HTR-8/SVneo (cell line): ENCODE measurements around the gene PRKG1.
"Not testable (repeated sequence)": the region's sequence is repeated elsewhere in the genome, so short reads cannot be mapped to it uniquely, and the experiment has no call there.

Experiments used
- DNase-seq: peaks from one replicate; pipeline ENCODE4 v3.0.0; 2011; ENCODE audit warnings: low spot score, mixed read lengths; ENCODE audit not compliant: insufficient read length
- FAIRE-seq: peaks from 2 replicates; lab custom pipeline; 2011; peaks lifted over from hg19 to GRCh38; lab: Jason Lieb, UNC

The PRKG1 gene

GRCh38 chr10:51308116-51308515 lies 233.8 kb downstream of the PRKG1 start:
- DNase-seq = no peak
- FAIRE-seq = no peak

- no peak for FAIRE-seq
- no peak for DNase-seq
Observed at GRCh38 chr10:51311228-51311627, 236.9 kb downstream of the PRKG1 start.

- DNase-seq (no peak), FAIRE-seq (no peak)
Observed at GRCh38 chr10:51312817-51313216, 238.5 kb downstream of the PRKG1 start.

GRCh38 chr10:51313251-51313650 lies 239.0 kb downstream of the PRKG1 start:
- DNase-seq = no peak
- no peak for FAIRE-seq

- no peak for DNase-seq
- FAIRE-seq = no peak
Observed at GRCh38 chr10:51313773-51314478, 239.6 kb downstream of the PRKG1 start.

- FAIRE-seq (no peak), DNase-seq (no peak)
Observed at GRCh38 chr10:51314481-51314880, 240.2 kb downstream of the PRKG1 start.

GRCh38 chr10:51318399-51319172 lies 244.3 kb downstream of the PRKG1 start:
- no peak for DNase-seq
- FAIRE-seq = no peak

- no peak for DNase-seq
Observed at GRCh38 chr10:51319173-51319435, 244.8 kb downstream of the PRKG1 start.

GRCh38 chr10:51321300-51321699 lies 247.0 kb downstream of the PRKG1 start:
- FAIRE-seq (no peak), DNase-seq (no peak)

More at GRCh38 chr10:51319173-51319435, 244.8 kb downstream of the PRKG1 start:
- no peak for FAIRE-seq

GRCh38 chr10:51321980-51322379 lies 247.7 kb downstream of the PRKG1 start:
- FAIRE-seq (no peak), DNase-seq (no peak)

GRCh38 chr10:51325649-51326048 lies 251.4 kb downstream of the PRKG1 start:
- DNase-seq = no peak
- no peak for FAIRE-seq

- no peak for DNase-seq
- FAIRE-seq = no peak
Observed at GRCh38 chr10:51326174-51326573, 251.9 kb downstream of the PRKG1 start.

- FAIRE-seq = no peak
Observed at GRCh38 chr10:51327432-51327831, 253.1 kb downstream of the PRKG1 start.

GRCh38 chr10:51340366-51340765 lies 266.1 kb downstream of the PRKG1 start:
- no peak for DNase-seq
- FAIRE-seq = no peak

More at GRCh38 chr10:51327432-51327831, 253.1 kb downstream of the PRKG1 start:
- DNase-seq = no peak

GRCh38 chr10:51340845-51341610 lies 266.7 kb downstream of the PRKG1 start:
- FAIRE-seq = no peak
- DNase-seq = no peak

GRCh38 chr10:51341745-51342144 lies 267.5 kb downstream of the PRKG1 start:
- FAIRE-seq, DNase-seq: not testable (repeated sequence)

- DNase-seq (no peak), FAIRE-seq (no peak)
Observed at GRCh38 chr10:51342381-51342780, 268.1 kb downstream of the PRKG1 start.

GRCh38 chr10:51343391-51343790 lies 269.1 kb downstream of the PRKG1 start:
- FAIRE-seq (no peak), DNase-seq (no peak)

- DNase-seq (no peak), FAIRE-seq (no peak)
Observed at GRCh38 chr10:51344371-51344770, 270.1 kb downstream of the PRKG1 start.

GRCh38 chr10:51348622-51349021 lies 274.3 kb downstream of the PRKG1 start:
- FAIRE-seq = no peak
- DNase-seq = no peak

- no peak for FAIRE-seq
- no peak for DNase-seq
Observed at GRCh38 chr10:51357170-51357569, 282.9 kb downstream of the PRKG1 start.
